Neural progenitor cell (in vitro differentiated cells): ENCODE data around the gene MYO10. TPM values are rescaled to one million over a fixed set of nuclear protein-coding genes. Genes with fewer than 3 reads are reported as not detected.

Experiments used
- DNase-seq: peaks from one replicate; pipeline ENCODE4 v3.0.0-alpha.2; 2016; ENCODE audit warnings: low spot score
- H2AFZ ChIP-seq: fragments of 200-600 bp; sonication (generic); replicated peaks from 2 replicates; pipeline ENCODE4 v1.6.1; 2016; ENCODE audit warnings: antibody characterized with exemption
- H3F3A ChIP-seq: fragments of 200-600 bp; sonication (generic); 2 replicates; pipeline ENCODE4 v1.6.1; 2016; ENCODE audit warnings: antibody characterized with exemption, low read depth
- H3K27ac ChIP-seq: fragments of 200-600 bp; sonication (generic); 2 replicates; pipeline ENCODE4 v1.5.1; 2016; ENCODE audit warnings: mild to moderate bottlenecking
- H3K27me3 ChIP-seq: fragments of 200-600 bp; sonication (generic); 2 replicates; pipeline ENCODE4 v1.6.1; 2016; ENCODE audit warnings: mild to moderate bottlenecking, moderate library complexity
- H3K36me3 ChIP-seq: fragments of 200-600 bp; sonication (generic); 2 replicates; pipeline ENCODE4 v1.5.1; 2016
- H3K4me1 ChIP-seq: fragments of 200-600 bp; sonication (generic); 2 replicates; pipeline ENCODE4 v1.6.1; 2016; ENCODE audit warnings: mixed run types
- H3K4me2 ChIP-seq: fragments of 200-600 bp; sonication (generic); 2 replicates; pipeline ENCODE4 v1.6.1; 2016
- H3K4me3 ChIP-seq: fragments of 200-600 bp; sonication (generic); 2 replicates; pipeline ENCODE4 v1.5.1; 2016
- H3K79me2 ChIP-seq: fragments of 200-600 bp; sonication (generic); 2 replicates; pipeline ENCODE4 v1.6.1; 2016; ENCODE audit warnings: low read depth
- H3K9ac ChIP-seq: fragments of 200-600 bp; sonication (generic); 2 replicates; pipeline ENCODE4 v1.6.1; 2016
- H3K9me3 ChIP-seq: fragments of 200-600 bp; sonication (generic); 2 replicates; pipeline ENCODE4 v1.5.1; 2016; ENCODE audit warnings: low read depth
- H4K20me1 ChIP-seq: fragments of 200-600 bp; sonication (generic); 2 replicates; pipeline ENCODE4 v1.6.1; 2016; ENCODE audit warnings: low read depth
- H3K27ac Mint-ChIP-seq: 3 replicates; pipeline ENCODE4 v1.8.0; 2021; ENCODE audit warnings: mixed read lengths
- H3K27me3 Mint-ChIP-seq: 2 replicates; pipeline ENCODE4 v1.8.0; 2022; ENCODE audit warnings: low read depth, mild to moderate bottlenecking, inconsistent platforms, moderate library complexity, mixed read lengths; ENCODE audit not compliant: insufficient read depth
- H3K36me3 Mint-ChIP-seq: 3 replicates; pipeline ENCODE4 v1.8.0; 2021; ENCODE audit warnings: mixed read lengths
- H3K4me1 Mint-ChIP-seq: 3 replicates; pipeline ENCODE4 v1.8.0; 2021; ENCODE audit warnings: mixed read lengths
- H3K4me3 Mint-ChIP-seq: 3 replicates; pipeline ENCODE4 v1.8.0; 2021; ENCODE audit warnings: mild to moderate bottlenecking, moderate library complexity, mixed read lengths
- H3K9me3 Mint-ChIP-seq: 3 replicates; pipeline ENCODE4 v1.8.0; 2020; ENCODE audit warnings: mixed read lengths
- EZH2 ChIP-seq: fragments of 200-600 bp; sonication (generic); IDR thresholded peaks from 2 replicates; pipeline ENCODE4 v1.6.1; 2017; ENCODE audit warnings: antibody characterized with exemption, mild to moderate bottlenecking, moderate library complexity
- EZH2phosphoT487 ChIP-seq: fragments of 200-600 bp; sonication (generic); IDR thresholded peaks from 2 replicates; pipeline ENCODE4 v1.6.1; 2017; ENCODE audit warnings: antibody characterized with exemption
- total RNA-seq: library from RNA; depleted of rRNA; stranded (reverse); fragments of >200 nt; gene quantifications from 2 replicates; pipeline ENCODE4 v1.2.3, GENCODE V29; 2015; ENCODE audit warnings: low replicate concordance
- TF ChIP-seq, protein P1 (sequence below): fragments of 200-600 bp; sonication (generic); IDR thresholded peaks from 2 replicates; pipeline ENCODE4 v1.5.1; 2017; ENCODE audit warnings: antibody characterized with exemption, mild to moderate bottlenecking

The MYO10 gene
- total RNA-seq, 1 donor from 2014 or later: 39.1 TPM

DNA sequence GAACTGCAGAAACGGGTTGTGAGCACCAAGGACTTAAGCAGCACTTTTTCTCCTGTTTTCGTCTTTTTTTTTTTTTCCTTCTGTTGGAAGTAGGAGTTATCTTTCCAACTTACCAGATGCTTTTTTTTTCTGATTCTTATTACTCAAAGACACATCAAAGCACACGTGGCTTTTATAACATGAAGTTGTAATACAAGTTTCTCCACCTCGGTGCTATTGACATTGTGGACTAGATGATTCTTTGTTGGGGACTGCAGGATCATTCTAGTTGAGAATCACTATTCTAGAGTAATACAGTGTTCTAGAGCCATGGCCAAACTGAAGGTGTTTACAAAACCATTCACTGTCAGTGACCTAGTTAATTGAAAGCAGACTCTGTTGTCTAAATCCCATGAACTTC is 51.5 kb downstream of the MYO10 start:
- Mint-ChIP-seq H3K27ac (no peak overlapping the region), H3K27me3 (peaks cover 3% of the 10 kb centered on the region), H3K4me1 (peaks cover 35% of the 10 kb centered on the region), H3K9me3 (no peaks in the 10 kb centered on the region), H3K4me3 (no peak overlapping the region), H3K36me3 (peaks cover 1% of the 10 kb centered on the region)
- Histone ChIP-seq H2AFZ (no peak overlapping the region), H3K27me3 (no peaks in the 10 kb centered on the region), H3K9me3 (no peaks in the 10 kb centered on the region), H3K36me3 (no peaks in the 10 kb centered on the region), H3K79me2 (peaks cover 93% of the 10 kb centered on the region), H3F3A (peaks cover 3% of the 10 kb centered on the region), H3K9ac (no peak overlapping the region), H3K4me1 (peaks cover 28% of the 10 kb centered on the region), H3K4me2 (no peak overlapping the region), H3K27ac (no peak overlapping the region), H3K4me3 (no peak overlapping the region), H4K20me1 (peaks cover 55% of the 10 kb centered on the region)
- TF ChIP-seq EZH2phosphoT487 (no peak), EZH2 (no peak)
- TF ChIP-seq, protein P1, sequence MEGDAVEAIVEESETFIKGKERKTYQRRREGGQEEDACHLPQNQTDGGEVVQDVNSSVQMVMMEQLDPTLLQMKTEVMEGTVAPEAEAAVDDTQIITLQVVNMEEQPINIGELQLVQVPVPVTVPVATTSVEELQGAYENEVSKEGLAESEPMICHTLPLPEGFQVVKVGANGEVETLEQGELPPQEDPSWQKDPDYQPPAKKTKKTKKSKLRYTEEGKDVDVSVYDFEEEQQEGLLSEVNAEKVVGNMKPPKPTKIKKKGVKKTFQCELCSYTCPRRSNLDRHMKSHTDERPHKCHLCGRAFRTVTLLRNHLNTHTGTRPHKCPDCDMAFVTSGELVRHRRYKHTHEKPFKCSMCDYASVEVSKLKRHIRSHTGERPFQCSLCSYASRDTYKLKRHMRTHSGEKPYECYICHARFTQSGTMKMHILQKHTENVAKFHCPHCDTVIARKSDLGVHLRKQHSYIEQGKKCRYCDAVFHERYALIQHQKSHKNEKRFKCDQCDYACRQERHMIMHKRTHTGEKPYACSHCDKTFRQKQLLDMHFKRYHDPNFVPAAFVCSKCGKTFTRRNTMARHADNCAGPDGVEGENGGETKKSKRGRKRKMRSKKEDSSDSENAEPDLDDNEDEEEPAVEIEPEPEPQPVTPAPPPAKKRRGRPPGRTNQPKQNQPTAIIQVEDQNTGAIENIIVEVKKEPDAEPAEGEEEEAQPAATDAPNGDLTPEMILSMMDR: no peak
- DNase-seq: no peak

DNA sequence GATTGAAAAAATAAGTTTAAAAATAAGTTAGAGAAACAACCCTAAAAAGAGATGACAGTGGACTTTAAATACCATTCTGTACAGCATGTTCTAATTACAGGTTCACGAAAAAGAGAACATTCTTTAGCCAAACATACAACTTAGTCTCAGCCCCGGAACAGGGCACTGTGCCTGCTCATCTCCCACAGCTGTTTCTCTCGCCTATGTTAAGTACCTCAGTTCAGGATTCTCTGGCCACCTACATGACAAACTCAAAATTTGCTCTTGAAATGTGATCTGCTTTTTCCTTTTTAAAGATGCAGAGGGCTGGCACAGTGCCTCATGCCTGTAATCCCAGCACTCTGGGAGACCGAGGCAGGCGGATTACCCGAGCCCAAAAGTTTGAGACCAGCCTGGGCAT is 52.3 kb downstream of the MYO10 start:
- Mint-ChIP-seq H3K27ac (no peak overlapping the region), H3K4me3 (no peak overlapping the region), H3K36me3 (peaks cover 1% of the 10 kb centered on the region), H3K9me3 (no peaks in the 10 kb centered on the region), H3K4me1 (peaks cover 31% of the 10 kb centered on the region), H3K27me3 (peaks cover 3% of the 10 kb centered on the region)
- Histone ChIP-seq H3K27ac (no peak overlapping the region), H2AFZ (no peak overlapping the region), H3K9ac (no peak overlapping the region), H3K4me2 (no peak overlapping the region), H3K9me3 (no peaks in the 10 kb centered on the region), H3K79me2 (peaks cover 94% of the 10 kb centered on the region), H3K27me3 (no peaks in the 10 kb centered on the region), H3K36me3 (no peaks in the 10 kb centered on the region), H3K4me1 (peaks cover 24% of the 10 kb centered on the region), H3F3A (no peaks in the 10 kb centered on the region), H4K20me1 (peaks cover 51% of the 10 kb centered on the region), H3K4me3 (no peak overlapping the region)
- DNase-seq: no peak
- TF ChIP-seq EZH2phosphoT487: no peak
- no peak for TF ChIP-seq EZH2
- TF ChIP-seq, protein P1: no peak

DNA sequence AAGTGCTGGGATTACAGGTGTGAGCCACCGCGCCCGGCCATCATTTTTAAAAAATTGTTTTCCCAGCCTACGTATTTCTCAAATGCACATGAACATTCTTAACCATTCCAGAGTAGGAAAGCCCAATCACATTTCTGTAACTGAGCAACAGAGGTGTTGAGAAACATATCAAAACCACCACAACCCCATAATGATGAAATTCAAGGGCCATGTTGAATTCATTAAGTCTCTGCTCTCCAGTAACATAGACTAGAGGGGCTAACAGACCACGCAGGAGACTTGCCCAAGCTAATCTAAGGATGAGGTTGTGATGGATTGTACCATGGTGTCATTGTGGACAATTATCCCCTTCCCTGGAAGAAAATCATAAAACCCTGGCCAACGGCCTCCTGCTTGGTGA is 52.9 kb downstream of the MYO10 start:
- Mint-ChIP-seq H3K9me3 (no peaks in the 10 kb centered on the region), H3K4me3 (no peak overlapping the region), H3K27me3 (peaks cover 3% of the 10 kb centered on the region), H3K36me3 (peaks cover 1% of the 10 kb centered on the region), H3K4me1 (peaks cover 31% of the 10 kb centered on the region), H3K27ac (no peak overlapping the region)
- H3K9ac ChIP-seq: no peak overlapping the region
- H2AFZ ChIP-seq: no peak overlapping the region
- no peaks in the 10 kb centered on the region for H3K9me3 ChIP-seq
- H3K4me2 ChIP-seq: no peak overlapping the region
- H3K27me3 ChIP-seq: no peaks in the 10 kb centered on the region
- H3K4me3 ChIP-seq: no peak overlapping the region
- H3K79me2 ChIP-seq: peaks cover 94% of the 10 kb centered on the region
- no peaks in the 10 kb centered on the region for H3F3A ChIP-seq
- TF ChIP-seq EZH2 (no peak), EZH2phosphoT487 (no peak)
- TF ChIP-seq, protein P1: no peak
- H3K27ac ChIP-seq: no peak overlapping the region
- H4K20me1 ChIP-seq: peaks cover 48% of the 10 kb centered on the region
- no peak for DNase-seq
- H3K4me1 ChIP-seq: peaks cover 24% of the 10 kb centered on the region
- H3K36me3 ChIP-seq: no peaks in the 10 kb centered on the region

DNA sequence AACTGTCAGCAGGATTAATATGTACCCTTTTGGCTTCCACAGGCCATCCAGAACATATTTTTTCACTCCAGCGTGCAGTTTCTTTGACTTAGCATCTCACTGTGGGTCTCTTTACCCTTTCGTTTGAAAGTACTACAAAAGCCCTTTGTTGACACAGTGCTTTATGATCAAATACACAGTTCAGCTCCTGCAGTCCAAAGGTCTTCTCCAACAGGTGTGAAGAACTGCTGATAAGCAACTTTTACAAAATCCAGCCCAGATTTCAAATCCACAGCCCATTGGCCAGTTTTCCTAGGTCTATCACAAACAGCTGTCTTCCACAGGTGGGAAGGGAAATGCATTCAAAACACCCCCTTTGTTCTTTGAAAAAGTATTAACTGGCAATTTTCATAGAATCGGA is 54.8 kb downstream of the MYO10 start:
- Histone ChIP-seq H3K36me3 (no peaks in the 10 kb centered on the region), H3K9ac (no peak overlapping the region), H3K9me3 (no peaks in the 10 kb centered on the region), H3K4me1 (peaks cover 21% of the 10 kb centered on the region), H3K4me3 (no peak overlapping the region), H3K4me2 (peak overlapping the region; percentile 28), H3K27me3 (no peaks in the 10 kb centered on the region), H3F3A (no peaks in the 10 kb centered on the region), H3K27ac (no peak overlapping the region), H4K20me1 (peaks cover 41% of the 10 kb centered on the region), H3K79me2 (peaks cover 82% of the 10 kb centered on the region), H2AFZ (no peak overlapping the region)
- Mint-ChIP-seq H3K4me3 (no peak overlapping the region), H3K36me3 (peaks cover 8% of the 10 kb centered on the region), H3K27ac (peak overlapping the region; percentile 20), H3K27me3 (peaks cover 2% of the 10 kb centered on the region), H3K9me3 (no peaks in the 10 kb centered on the region), H3K4me1 (peaks cover 30% of the 10 kb centered on the region)
- TF ChIP-seq, protein P1: no peak
- TF ChIP-seq EZH2 (no peak), EZH2phosphoT487 (no peak)
- no peak for DNase-seq
